Hematopoietic multipotent progenitor cell treated with erythropoietin and hydrocortisone succinate and interleukin-3 and kit ligand, for 8 days (in vitro differentiated cells): ENCODE data around the gene PDS5B.
"Not testable (repeated sequence)": the region's sequence is repeated elsewhere in the genome, so short reads cannot be mapped to it uniquely, and the experiment has no call there.

Experiments used
- DNase-seq: peaks from one replicate; pipeline ENCODE4 v3.0.0-alpha.2; 2015

Gene PDS5B

DNA sequence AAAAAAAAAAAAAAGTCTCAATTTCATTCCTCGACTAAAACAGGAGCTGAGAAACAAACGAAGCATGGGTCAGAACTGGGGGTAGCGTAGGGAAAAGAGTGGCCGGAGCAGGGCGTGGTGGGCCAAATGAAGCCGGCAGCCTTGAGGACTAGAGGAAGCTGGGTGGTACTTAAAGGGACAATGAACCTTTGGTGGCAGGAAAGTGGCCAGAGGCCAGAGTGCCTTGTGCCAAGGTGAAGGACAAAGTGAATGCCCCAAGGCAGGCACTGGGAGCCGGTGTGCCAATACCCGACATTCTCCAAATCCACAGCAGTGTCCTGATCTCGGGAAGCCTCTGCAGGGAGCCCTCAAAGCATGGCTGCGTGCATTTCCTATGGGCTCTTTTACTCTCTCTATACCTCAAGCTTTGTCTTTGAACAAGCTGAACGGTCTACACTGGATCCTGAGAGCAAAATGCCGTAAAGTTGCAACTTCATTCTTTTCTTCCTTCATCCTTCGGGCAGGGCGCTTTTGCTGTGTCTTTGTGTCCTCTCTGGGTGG lies 235.0 kb downstream of the PDS5B start:
- no peak for DNase-seq

DNA sequence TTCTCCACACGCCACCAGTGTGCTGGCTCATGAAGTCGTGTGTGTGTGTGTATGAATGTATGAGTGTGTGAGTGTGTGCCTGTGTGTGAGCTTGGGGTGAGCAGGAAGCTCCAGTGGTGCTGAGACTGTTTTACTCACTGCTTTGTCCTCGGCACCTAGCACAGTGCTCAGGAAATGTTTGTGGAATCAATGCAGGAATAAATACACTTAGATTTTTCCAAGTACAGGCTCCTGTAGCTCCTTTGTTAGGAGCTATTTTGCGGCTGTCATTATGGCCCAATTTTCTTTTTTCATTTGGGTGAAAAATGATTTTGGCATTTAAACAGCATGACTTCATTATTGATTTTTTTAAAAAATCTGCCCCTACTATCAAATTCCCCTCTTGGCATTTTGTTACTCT lies 236.5 kb downstream of the PDS5B start:
- DNase-seq = no peak

DNA sequence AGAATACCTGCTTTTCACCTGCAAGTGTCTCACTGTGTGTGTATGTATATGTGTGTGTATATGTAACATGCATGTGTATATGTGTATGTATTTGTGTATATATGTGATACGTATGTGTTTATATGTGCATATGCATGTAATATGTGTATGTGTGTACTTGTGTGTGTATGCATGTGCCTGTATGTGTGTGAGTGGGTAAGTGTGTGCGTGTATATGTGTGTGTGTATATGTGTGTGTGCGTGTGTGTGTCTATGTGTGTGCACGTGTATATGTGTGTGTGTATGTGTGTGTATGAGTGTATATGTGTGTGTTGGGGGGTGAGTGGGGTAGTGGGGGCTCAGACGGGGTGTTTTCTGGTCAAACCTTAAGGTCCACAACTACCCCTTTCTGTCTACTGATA lies 237.3 kb downstream of the PDS5B start:
- DNase-seq = no peak

GRCh38 chr13:32824061-32824460 lies 237.8 kb downstream of the PDS5B start:
- DNase-seq = no peak

- no peak for DNase-seq
These were observed 238.4 kb downstream of the PDS5B start for GRCh38 chr13:32824675-32825074.

- no peak for DNase-seq
These were observed 239.2 kb downstream of the PDS5B start for GRCh38 chr13:32825481-32825880.

DNA sequence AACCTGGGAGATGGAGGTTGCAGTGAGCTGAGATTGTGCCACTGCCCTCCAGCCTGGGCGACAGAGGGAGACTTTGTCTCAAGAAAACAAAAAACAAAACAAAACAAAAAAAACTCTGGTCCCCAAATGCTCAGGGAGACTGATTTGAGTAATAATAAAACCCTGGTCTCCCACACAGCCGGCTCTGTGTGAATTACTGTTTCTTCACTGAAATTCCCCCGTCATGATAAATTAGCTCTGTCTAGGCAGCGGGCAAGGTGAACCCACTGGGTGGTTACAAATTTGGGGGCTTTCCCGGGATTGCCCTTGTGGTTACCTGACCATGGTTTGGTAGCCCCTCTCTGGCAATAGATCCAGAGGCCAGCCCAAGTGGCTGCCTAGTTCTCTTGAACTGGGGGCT lies 240.1 kb downstream of the PDS5B start:
- DNase-seq = not testable (repeated sequence)
